ENCODE data around the gene SERINC5.

DNA sequence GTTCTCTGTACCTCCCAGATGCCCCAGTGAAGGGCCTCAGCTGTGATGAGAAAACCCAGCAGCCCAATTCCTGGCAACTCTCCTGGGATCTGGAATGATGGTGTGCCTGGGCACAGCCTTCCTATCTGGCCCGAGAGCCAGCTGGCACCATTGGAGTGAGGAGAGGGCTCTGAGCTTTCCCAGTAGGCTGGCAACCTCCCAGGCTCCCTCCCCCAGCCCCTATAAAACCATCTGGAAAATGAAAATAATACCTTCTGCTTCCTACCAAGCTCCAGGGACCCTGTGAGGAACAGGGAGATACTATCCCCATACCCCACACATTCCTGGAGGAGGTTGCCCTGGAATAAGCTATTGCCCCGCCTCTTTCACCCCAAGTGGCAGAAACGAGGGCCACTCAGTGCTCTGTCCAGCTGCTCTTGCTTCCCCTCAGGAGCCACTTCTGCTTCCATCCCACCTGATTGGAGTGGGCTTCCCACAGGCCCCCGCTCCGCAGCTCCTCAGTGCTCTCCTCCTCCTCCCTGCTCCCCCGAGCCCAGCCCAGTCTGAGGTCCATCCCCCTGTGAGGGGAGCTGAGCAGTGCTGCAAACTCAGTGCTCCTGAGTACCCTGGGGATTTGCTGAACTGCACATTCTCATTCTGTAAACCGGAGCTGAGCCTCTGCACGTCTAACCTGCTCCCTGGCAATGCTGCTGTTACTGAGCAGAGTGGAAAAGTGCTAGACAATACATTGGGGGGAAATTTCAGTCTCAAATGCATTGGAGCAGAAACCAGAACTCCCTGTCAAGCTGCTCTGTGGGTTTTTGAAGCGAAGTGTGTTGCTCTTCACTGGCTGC is 146.0 kb downstream of the SERINC5 start:
- TF ChIP-seq, protein P1, sequence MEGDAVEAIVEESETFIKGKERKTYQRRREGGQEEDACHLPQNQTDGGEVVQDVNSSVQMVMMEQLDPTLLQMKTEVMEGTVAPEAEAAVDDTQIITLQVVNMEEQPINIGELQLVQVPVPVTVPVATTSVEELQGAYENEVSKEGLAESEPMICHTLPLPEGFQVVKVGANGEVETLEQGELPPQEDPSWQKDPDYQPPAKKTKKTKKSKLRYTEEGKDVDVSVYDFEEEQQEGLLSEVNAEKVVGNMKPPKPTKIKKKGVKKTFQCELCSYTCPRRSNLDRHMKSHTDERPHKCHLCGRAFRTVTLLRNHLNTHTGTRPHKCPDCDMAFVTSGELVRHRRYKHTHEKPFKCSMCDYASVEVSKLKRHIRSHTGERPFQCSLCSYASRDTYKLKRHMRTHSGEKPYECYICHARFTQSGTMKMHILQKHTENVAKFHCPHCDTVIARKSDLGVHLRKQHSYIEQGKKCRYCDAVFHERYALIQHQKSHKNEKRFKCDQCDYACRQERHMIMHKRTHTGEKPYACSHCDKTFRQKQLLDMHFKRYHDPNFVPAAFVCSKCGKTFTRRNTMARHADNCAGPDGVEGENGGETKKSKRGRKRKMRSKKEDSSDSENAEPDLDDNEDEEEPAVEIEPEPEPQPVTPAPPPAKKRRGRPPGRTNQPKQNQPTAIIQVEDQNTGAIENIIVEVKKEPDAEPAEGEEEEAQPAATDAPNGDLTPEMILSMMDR (conservative IDR thresholded peaks at IDR 0.05; ENCODE audit: low read length) = no peak
- TF ChIP-seq EZH2phosphoT487 (IDR thresholded peaks at IDR 0.05; ENCODE audit: borderline replicate concordance) = no peak
